HG02981 (cell line): ENCODE data around the gene PPP1R12C.
"Not testable (repeated sequence)": the region's sequence is repeated elsewhere in the genome, so short reads cannot be mapped to it uniquely, and the experiment has no call there.

ENCODE experiments used
- ATAC-seq: cut with Tn5 transposase; IDR thresholded peaks from one replicate; pipeline ENCODE4 v1.9.1; 2021; ENCODE audit warnings: mild to moderate bottlenecking, moderate library complexity; ENCODE audit not compliant: unreplicated experiment

The PPP1R12C gene

DNA sequence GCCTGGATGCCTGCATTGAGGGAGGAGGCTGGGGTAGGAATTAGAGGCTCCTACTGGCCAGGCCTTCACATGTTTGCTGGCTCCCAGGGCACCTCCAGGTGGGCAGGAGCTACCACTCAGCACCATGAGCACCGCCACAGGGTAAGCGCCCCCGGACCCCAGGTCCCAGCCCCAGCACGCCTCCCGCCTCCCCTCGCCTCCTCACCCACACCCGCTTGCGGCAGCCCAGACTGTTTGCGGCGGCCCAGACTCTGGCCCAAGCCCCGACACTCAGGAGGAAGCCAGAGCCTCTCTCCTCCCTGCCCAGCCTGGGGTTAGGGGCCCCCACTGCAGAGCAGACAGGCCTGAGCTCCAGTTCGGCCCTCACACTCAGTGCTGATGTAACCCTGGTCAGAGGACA is 41.1 kb downstream of the PPP1R12C start:
- no peak for ATAC-seq

DNA sequence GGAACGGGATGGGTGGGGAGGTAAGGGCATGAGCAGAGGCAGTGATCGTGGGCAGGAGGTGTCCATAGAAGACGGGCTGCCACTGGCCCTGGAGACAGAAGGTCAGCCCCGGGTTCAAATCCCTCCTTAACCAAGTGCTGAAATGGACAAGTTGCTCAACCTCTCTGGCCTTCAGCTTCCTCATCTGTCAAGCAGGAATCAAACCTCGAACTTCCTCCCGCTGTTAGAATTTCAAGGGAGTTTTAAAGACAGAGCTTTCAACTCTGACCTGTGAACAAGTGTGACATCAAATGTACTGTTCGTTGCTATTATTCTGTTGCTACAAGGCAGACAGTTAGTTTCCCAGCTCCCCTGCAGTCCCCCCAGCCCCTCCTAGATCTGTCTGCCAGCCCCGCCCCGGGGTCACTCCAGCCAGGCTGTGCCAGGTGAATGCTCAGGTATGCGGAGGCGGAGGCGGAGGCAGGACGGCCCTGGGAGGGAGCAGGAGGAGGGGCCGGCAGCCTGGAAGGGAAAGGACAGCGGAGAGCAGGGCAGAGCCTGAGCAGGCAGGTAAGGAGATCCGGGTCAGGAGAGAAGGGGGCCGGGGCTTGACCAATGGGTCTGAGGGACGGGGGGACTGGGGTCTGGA is 42.0 kb downstream of the PPP1R12C start, which contains the start of gene EPS8L1:
Gene EPS8L1 (plus strand): TSS at position 499 of the 628 bp plus-strand sequence. CDS start 576 bp downstream, outside the sequence.
- no peak for ATAC-seq

DNA sequence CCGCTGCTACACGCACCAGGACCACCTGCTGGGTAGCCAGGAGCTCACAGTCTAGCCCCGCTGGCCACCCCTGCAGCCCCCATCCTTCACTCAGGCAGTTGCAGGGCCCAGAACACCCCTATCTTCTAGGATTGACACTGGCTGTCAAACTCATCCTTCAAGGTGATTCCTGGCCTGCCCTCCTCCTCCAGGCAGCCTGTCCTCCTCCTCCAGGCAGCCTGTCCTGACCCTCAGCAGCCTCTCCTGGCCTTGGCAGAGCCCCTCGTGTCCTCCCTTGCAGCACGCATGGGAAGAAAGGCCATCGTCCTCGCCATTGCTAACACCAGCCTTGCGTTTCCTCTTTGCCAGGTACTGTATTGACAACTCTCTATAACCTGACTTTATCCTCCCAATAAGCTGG is 45.5 kb downstream of the PPP1R12C start:
- ATAC-seq = no peak

DNA sequence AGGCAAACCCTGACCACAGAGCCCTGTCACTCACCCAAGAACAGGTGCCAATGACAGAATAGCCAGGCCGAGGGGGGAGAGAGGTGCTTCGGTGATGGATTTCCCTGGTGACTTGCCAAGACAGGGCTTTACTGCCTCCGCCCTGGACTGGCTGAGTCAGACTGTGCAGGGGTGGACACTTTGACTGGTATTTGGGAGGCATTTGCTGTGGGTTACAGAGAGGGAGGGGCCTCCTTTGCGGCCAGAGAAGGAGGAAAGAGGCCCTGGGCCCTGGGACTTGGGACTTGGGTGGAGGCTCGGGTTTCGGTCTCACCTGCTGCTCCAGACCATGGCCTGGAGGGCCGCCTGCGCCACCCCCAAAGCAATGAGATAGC is 46.3 kb downstream of the PPP1R12C start:
- no peak for ATAC-seq

GRCh38 chr19:55070466-55071128 is 46.8 kb downstream of the PPP1R12C start:
- ATAC-seq = no peak

DNA sequence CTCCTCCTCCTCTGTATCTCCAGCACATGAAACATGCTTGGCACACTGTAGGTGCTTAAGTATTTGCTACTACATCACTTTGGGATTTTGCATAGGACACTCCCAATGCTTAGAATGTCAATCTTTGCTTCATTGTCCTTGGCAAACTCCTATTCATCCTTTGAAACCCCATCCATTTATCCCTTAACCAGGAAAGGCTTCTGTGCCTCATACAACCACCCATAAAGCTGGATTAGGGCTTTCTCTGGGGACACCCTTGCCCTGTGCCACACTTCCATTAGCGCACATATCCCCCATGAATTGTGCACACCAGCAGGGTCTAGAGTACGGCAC is 47.6 kb downstream of the PPP1R12C start:
- no peak for ATAC-seq

- no peak for ATAC-seq
Observed at GRCh38 chr19:55068950-55069864, 48.2 kb downstream of the PPP1R12C start.

DNA sequence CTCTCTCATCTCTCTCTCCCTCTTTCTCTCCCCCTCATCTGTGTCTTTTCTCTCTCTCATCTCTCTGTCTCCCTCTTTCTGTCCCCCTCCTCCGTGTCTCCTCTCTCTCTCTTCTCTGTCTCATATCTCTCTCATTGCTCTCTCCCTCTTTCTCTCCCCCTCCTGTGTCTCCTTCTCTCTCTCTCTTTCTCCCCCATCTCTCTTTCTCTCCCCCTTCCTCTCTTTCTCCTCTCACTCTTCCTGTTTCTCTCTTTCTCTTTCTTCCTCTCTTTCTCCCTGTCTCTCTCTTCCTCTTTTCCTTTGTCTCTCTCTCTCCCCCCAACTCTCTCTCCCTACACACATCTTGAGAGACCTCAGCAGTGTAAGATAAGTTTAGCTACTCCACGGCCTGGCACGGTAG is 49.6 kb downstream of the PPP1R12C start:
- no peak for ATAC-seq

DNA sequence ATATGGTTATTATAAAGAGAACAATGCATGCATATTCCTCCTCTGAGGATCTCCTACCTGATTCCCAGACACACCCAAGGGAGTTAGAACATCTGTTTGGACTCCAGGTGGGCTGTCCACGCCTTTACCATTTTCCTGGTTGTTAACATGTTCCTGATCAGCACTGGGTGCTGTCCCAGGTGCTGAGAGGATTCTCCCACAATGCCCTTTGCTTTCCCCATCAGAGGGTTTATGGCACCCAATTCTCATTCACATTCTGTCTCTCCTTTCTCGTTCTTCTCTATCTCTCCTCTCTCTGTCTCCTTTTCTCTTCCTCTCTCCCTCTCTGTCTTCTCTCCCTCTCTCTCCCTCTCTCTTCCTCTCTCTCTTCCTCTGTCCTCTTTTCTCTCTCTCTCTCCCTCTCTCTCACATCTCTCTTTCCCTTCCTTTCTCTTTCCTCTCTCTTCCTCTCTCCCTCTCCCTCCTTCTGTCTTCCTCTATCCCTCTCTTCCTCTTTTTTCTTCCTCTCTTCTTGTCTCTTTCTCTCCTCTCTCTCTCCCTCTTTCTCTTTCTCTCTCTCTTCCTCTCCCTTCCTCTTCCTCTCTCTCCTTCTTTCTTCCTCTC is 51.2 kb downstream of the PPP1R12C start:
- ATAC-seq = no peak

GRCh38 chr19:55065516-55065915 is 51.9 kb downstream of the PPP1R12C start:
- not testable (repeated sequence) for ATAC-seq

- no peak for ATAC-seq
Observed at GRCh38 chr19:55063492-55063843, 54.0 kb downstream of the PPP1R12C start.

GRCh38 chr19:55062735-55063491 is 54.5 kb downstream of the PPP1R12C start, which contains the start of gene RDH13:
RDH13 (minus strand) TSS chr19:55063148; CDS start chr19:55063032, 116 bp downstream.
- peak; percentile 88 for ATAC-seq

GRCh38 chr19:55060287-55060686 is 57.1 kb downstream of the PPP1R12C start:
- ATAC-seq = not testable (repeated sequence)

DNA sequence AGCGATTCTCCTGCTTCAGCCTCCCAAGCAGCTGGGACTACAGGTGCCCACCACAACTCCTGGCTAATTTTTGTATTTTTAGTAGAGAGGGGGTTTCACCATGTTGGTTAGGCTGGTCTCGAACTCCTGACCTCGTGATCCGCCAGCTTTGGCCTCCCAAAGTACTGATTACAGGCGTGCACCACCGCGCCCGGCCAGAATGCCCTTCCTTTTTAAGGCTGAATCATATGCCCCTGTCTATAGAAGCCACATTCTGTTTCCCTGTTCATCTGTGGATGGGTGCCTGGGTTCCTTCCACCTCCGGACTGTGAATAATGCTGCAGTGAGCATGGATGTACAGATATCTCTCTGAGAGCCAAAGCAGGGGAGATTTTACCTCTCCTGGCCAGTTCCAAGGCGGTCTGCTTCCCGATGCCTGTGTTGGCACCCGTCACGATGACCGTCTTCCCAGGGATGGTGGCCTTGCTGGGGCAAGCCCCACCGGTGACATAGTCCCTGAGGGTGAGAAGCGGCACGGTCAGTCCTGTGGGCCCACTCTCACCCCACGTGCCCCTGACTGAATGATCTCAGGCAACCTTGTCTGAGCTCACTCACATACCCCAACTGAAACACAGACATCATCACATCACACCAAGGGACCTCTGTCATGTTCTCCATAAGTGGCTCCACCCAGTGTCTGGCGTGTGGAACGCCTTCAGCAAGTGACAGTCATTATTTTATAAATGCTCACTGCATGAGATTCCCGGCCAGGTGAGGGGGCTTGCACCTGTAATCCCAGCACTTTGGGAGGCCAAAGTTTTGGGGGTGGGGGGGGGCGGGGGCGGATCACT is 58.4 kb downstream of the PPP1R12C start:
- no peak for ATAC-seq

DNA sequence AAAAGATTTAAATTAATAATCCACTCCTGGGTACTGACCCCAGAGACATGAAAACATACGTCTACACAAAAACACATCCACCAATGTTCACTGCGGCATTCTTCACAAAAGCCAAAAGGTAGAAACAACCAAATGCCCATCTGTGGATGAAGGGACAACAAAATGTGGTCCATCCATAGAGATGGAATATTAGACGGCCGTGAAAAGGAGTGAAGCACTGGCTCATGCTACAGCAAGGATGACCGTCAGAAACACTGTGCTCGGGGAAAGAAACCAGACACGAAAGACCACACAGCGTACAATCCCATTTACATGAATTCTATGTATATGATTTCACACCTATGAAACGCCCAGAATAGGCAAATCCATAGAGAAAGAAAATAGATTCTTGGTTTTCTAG is 60.6 kb downstream of the PPP1R12C start:
- no peak for ATAC-seq

GRCh38 chr19:55053735-55054134 is 63.7 kb downstream of the PPP1R12C start:
- ATAC-seq = no peak

- ATAC-seq = no peak
Observed at GRCh38 chr19:55050749-55051532, 66.5 kb downstream of the PPP1R12C start.

GRCh38 chr19:55048446-55048845 is 69.0 kb downstream of the PPP1R12C start:
- ATAC-seq = no peak

- ATAC-seq = no peak
Observed at GRCh38 chr19:55047951-55048350, 69.5 kb downstream of the PPP1R12C start.
